GM12873 (cell line): Measurements from ENCODE around the gene EXOSC10.
A peak's percentile ranks its signal among the peaks of the same experiment; 100 is the strongest.

Source experiments
- CTCF ChIP-seq: IDR thresholded peaks from 2 replicates; pipeline ENCODE4 v1.5.1; 2012; ENCODE audit warnings: low read depth, mild to moderate bottlenecking, moderate library complexity, low read length, control low read depth; ENCODE audit not compliant: insufficient read depth; ENCODE audit errors: missing control alignments

Gene EXOSC10

GRCh38 chr1:11039351-11040104 lies 60.1 kb downstream of the EXOSC10 start:
- TF ChIP-seq CTCF: no peak

DNA sequence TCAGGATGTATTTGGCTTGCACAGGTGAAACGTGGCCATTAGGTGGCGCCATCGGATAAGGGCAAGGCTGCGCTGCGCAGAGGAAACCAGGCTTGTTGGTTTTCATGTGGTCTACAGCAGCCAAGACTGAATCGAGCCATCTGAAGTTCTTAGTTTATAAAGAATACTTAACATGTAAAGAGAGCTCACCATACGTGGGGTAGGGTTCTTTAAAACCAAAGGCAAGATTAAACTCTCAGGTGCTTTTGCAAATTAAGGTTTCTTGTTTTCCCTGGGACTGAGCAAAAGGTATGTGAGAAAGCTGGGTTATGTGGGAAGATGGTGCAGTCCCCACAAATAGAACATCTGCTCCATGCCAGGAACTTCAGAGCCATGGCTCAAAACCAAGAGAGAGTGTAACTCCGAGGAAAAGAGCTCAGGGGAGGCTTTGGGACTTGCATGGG lies 61.9 kb downstream of the EXOSC10 start:
- TF ChIP-seq CTCF: peak; percentile 98

- TF ChIP-seq CTCF: no peak
These were observed 67.9 kb downstream of the EXOSC10 start for GRCh38 chr1:11031624-11032262.

- no peak for TF ChIP-seq CTCF
These were observed 68.8 kb downstream of the EXOSC10 start for GRCh38 chr1:11030865-11031264.

GRCh38 chr1:11028018-11028417 lies 71.7 kb downstream of the EXOSC10 start:
- no peak for TF ChIP-seq CTCF

DNA sequence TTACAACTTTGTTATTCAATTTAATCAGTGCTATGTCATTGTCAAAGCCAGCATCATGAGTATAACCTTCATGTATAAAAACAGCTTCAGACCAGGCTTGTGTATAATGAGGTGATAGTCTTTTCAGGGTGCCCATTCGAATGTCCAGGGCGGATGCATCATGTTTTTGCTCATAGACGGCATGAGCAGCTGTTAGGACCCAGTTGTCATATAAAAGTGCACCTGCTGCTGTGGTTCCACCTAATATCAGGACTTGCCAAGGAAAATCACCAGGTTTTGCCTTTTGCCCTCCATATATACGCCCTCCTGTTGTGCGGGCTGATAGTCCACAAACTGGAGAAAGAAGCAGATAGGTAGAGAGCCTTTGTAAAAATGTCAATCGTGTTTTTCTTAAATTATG lies 72.4 kb downstream of the EXOSC10 start:
- no peak for TF ChIP-seq CTCF

- no peak for TF ChIP-seq CTCF
These were observed 72.8 kb downstream of the EXOSC10 start for GRCh38 chr1:11026903-11027302.
